HG03354 (cell line): ENCODE measurements around the gene PCDHGB4.
"Not testable (repeated sequence)": the region's sequence is repeated elsewhere in the genome, so short reads cannot be mapped to it uniquely, and the experiment has no call there.

ENCODE experiments used
- ATAC-seq: cut with Tn5 transposase; IDR thresholded peaks from one replicate; pipeline ENCODE4 v1.9.1; 2021; ENCODE audit warnings: mild to moderate bottlenecking; ENCODE audit not compliant: unreplicated experiment, poor library complexity, severe bottlenecking

Gene PCDHGB4

GRCh38 chr5:141420855-141421488, 33.5 kb downstream of the PCDHGB4 start, which contains the start of gene PCDHGA11:
Gene PCDHGA11, plus strand, starts transcription at chr5:141421051. Its CDS starts 177 bp downstream, at chr5:141421228.
- peak; percentile 53 for ATAC-seq

GRCh38 chr5:141421489-141421855, 34.0 kb downstream of the PCDHGB4 start:
- no peak for ATAC-seq

- ATAC-seq: no peak
Measured at GRCh38 chr5:141422742-141423291, 35.3 kb downstream of the PCDHGB4 start.

GRCh38 chr5:141427783-141428426, 40.4 kb downstream of the PCDHGB4 start:
- no peak for ATAC-seq

- ATAC-seq: peak; percentile 85
Measured at GRCh38 chr5:141430332-141431113, 43.0 kb downstream of the PCDHGB4 start, which contains the start of gene PCDHGA12. Gene PCDHGA12, plus strand, starts transcription at chr5:141430507. Its CDS starts 253 bp downstream, at chr5:141430760.

GRCh38 chr5:141431286-141431685, 43.8 kb downstream of the PCDHGB4 start:
- peak; percentile 55 for ATAC-seq

GRCh38 chr5:141432308-141432707, 44.8 kb downstream of the PCDHGB4 start:
- ATAC-seq: not testable (repeated sequence)

- ATAC-seq: not testable (repeated sequence)
Measured at GRCh38 chr5:141432726-141433125, 45.2 kb downstream of the PCDHGB4 start.

GRCh38 chr5:141434006-141434405, 46.5 kb downstream of the PCDHGB4 start:
- no peak for ATAC-seq

- no peak for ATAC-seq
Measured at GRCh38 chr5:141437221-141437620, 49.7 kb downstream of the PCDHGB4 start.

- ATAC-seq: no peak
Measured at GRCh38 chr5:141439411-141440141, 52.1 kb downstream of the PCDHGB4 start.
